GM12801 (cell line): ENCODE data around the gene WDR77.

Source experiments
- TF ChIP-seq, protein P1 (sequence below): IDR thresholded peaks from one replicate; pipeline ENCODE4 v1.5.1; 2011; ENCODE audit warnings: control low read depth; ENCODE audit not compliant: insufficient read length; ENCODE audit errors: extremely low read depth

The WDR77 gene

DNA sequence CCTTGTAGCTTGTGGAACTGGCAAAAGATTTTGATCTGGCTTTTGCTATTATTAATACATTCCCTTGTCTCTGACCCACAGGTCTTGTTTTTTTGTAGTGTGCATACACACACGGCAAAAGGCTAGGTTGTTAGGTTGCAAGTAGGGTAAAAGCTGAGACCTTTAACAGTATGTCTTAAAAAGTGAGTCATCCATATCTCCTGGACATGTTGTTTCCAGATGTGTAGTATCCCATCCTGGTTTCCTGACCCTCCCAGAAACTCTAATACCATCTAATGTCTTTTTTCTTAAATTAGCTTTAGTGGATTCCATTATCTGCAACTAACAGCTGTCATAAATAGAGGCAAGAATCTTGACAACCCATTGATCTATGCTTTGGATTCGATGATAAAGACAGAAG is 36.2 kb downstream of the WDR77 start:
- TF ChIP-seq, protein P1, sequence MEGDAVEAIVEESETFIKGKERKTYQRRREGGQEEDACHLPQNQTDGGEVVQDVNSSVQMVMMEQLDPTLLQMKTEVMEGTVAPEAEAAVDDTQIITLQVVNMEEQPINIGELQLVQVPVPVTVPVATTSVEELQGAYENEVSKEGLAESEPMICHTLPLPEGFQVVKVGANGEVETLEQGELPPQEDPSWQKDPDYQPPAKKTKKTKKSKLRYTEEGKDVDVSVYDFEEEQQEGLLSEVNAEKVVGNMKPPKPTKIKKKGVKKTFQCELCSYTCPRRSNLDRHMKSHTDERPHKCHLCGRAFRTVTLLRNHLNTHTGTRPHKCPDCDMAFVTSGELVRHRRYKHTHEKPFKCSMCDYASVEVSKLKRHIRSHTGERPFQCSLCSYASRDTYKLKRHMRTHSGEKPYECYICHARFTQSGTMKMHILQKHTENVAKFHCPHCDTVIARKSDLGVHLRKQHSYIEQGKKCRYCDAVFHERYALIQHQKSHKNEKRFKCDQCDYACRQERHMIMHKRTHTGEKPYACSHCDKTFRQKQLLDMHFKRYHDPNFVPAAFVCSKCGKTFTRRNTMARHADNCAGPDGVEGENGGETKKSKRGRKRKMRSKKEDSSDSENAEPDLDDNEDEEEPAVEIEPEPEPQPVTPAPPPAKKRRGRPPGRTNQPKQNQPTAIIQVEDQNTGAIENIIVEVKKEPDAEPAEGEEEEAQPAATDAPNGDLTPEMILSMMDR, result no peak

DNA sequence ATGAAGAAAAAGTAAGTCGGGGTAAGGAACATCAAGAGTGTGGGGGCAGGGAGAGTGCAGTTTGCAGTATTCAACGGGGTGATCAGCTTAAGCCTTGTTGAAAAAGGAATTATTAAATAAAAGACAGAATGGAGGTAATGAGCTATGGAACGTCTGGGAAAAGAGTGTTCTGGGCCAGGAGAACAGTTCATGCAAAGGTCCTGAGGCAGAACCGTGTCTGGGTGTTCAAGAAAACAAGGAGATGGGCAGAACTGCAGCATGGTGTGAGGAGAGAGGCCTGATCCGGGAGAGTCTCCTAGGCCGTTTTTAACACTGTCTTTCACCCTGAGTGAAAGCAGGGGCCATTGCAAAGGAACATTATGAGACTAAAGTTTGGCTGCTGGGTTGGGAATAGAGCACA is 41.8 kb downstream of the WDR77 start:
- TF ChIP-seq, protein P1, result no peak

DNA sequence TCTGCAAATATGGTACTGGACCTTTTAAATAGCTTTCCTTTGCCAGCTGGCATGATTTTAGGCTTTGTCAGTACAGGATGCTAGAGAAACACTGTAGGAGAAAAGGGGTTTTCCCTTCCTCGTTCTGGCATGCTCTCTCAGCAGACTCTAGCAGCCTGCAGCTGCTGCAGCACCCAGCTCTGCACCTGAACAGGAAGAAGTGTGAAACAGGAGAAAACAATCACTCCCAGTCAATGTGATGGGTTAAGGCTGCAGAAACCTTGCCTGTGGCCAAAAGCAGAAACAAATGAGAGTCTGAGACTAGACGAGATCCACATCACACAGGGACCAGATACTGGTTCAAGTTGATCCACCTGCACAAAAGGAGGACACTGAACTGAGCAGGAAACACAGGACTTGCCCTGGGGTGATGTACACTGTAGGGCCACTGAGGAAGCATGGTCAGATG is 42.7 kb downstream of the WDR77 start:
- TF ChIP-seq, protein P1, result no peak

DNA sequence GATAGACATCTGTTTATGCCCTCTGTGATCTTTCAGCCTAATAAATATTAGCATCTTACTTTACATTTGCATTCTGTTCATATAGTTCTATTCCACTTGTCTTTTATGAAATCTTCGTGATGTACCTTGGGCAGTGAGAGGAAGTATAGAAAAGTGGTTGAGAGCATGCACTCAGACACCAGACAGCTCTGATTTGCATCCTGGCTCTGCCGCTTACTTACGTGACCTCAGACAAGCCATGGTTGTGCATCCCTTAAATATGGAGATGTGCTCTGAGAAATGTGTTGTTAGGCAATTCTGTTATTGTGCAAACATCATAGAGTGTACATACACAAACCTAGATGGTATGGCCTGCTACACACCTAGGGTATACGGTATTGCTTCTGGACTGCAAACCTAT is 44.5 kb downstream of the WDR77 start:
- TF ChIP-seq, protein P1, result no peak

DNA sequence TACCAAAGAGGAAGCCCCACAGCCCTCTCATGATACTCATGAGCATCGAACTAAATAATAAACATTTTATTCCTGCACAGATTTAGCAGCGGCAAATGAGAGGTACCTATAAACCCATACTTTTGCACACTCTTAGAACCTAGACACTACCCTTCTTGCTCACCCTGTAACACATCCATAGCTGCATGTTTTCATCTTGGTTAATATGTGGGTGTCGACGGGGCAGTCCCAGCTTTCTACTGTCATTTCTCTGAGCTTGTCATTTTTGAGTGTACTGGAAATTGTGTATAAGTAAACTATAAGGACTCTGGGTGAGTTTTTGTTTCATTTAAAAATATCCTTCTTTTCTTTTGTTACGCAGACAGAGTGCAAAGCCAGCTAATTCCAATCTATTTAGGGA is 47.0 kb downstream of the WDR77 start:
- TF ChIP-seq, protein P1, result no peak

DNA sequence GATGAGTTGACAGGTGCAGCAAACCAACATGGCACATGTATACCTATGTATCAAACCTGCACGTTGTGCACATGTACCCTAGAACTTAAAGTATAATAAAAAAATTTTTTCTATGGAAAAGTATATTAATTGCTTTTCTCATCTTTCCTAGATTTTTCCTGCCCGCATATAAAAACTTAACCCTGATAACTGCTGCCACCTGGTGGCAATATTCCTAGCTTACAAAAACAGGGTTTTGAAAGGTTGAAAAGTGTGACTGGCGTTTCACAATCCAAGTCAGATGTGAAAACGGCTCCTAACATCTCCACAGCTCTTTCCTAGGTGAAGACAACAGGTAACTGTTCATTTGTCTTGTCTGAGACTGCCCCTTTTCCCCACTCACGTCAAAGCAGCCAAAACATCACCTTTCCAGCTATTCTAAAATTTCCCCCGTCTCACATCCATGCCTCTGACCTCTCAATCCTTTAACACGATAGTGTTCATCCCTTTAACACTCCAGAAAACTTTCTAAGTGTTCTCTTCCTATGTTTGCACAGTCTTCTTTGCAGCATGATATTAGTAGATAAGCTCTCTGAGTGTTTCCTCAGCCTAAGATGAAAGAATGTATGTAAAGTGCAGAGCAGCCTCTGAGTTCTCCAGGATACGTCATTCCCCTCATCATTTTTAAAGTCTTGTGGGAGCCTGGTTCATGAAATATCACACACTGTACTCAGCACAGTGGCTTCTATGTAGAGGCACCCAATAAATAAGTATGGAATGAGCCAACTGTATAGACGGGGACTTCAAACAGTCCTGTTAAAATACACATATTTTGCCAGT is 49.1 kb downstream of the WDR77 start:
- TF ChIP-seq, protein P1, result no peak

DNA sequence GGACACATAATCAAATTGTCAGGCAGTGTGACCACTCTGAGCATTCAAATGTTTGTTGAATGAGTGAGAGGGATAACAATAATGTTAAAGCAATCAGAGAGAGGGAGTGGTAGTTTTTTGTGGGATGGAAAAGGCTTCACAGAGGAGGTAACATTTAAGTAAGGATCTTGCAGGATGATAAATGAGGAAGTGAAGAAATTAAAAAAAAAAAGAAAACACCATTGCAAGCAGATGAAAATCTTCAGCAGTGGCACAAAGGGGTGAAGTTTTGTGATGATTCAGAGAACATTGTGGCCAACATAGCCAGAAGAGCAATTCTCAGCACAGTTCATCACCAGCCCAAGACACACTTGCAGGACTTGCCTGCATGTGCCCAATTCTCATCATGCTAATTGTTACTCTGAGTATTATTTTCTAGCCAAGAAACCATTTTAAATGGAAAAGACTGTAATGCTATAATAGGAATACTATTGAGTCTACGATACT is 56.6 kb downstream of the WDR77 start:
- TF ChIP-seq, protein P1, result no peak
